ENCODE results near the gene VPS18.

DNA sequence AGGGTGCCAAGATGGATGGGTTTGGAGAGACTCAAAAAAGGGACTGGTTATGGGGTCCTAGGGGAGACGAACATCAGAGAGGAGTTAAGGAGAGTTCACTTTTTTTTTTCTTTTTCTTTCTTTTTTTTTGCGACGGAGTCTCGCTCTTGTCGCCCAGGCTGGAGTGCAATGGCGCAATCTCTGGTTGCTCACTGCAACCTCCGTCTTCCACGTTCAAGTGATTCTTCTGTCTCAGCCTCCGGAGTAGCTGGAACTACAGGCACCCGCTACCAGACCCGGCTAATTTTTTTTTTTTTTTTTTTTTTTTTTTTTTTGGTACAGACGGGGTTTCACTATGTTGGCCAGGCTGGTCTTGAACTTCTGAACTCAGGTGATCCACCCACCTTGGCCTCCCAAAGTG, 49.2 kb upstream of the VPS18 start:
- TF ChIP-seq, protein P1, sequence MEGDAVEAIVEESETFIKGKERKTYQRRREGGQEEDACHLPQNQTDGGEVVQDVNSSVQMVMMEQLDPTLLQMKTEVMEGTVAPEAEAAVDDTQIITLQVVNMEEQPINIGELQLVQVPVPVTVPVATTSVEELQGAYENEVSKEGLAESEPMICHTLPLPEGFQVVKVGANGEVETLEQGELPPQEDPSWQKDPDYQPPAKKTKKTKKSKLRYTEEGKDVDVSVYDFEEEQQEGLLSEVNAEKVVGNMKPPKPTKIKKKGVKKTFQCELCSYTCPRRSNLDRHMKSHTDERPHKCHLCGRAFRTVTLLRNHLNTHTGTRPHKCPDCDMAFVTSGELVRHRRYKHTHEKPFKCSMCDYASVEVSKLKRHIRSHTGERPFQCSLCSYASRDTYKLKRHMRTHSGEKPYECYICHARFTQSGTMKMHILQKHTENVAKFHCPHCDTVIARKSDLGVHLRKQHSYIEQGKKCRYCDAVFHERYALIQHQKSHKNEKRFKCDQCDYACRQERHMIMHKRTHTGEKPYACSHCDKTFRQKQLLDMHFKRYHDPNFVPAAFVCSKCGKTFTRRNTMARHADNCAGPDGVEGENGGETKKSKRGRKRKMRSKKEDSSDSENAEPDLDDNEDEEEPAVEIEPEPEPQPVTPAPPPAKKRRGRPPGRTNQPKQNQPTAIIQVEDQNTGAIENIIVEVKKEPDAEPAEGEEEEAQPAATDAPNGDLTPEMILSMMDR (IDR thresholded peaks at IDR 0.05): no peak
- TF ChIP-seq EZH2phosphoT487 (IDR thresholded peaks at IDR 0.05): no peak
- no peak for TF ChIP-seq EZH2 (IDR thresholded peaks at IDR 0.05)

Measured in neural progenitor cell (in vitro differentiated cells).